Measurements from ENCODE around the gene COMMD1.

DNA sequence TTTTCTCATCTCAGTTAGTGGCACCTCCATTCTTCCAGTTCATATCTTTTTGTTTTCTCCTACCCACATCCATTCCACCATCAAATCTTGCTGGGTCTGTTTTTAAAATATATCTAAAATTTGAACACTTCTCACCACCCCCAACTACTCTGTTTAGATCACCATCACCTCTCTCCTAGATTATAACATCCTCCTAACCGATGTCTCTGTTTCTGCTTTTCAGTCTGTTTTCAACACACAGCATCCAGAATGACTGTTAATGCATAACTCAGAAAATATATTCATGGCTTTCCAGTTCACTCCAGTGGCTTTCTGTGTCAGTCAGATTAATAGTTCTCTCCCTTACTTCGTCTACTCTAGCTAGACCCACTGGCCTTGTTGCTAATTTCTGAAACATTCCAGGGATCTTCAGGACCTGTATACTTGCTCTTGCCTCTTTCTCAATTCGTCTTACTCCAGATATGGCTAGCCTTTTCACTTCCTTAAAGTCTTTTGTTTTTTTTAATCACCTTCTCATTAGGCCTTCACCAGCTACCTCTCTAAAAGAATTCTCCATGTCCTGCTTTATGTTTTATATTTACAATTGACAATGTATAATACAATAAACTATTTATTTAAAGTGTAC is 105.3 kb downstream of the COMMD1 start:
- TF ChIP-seq, protein P1, sequence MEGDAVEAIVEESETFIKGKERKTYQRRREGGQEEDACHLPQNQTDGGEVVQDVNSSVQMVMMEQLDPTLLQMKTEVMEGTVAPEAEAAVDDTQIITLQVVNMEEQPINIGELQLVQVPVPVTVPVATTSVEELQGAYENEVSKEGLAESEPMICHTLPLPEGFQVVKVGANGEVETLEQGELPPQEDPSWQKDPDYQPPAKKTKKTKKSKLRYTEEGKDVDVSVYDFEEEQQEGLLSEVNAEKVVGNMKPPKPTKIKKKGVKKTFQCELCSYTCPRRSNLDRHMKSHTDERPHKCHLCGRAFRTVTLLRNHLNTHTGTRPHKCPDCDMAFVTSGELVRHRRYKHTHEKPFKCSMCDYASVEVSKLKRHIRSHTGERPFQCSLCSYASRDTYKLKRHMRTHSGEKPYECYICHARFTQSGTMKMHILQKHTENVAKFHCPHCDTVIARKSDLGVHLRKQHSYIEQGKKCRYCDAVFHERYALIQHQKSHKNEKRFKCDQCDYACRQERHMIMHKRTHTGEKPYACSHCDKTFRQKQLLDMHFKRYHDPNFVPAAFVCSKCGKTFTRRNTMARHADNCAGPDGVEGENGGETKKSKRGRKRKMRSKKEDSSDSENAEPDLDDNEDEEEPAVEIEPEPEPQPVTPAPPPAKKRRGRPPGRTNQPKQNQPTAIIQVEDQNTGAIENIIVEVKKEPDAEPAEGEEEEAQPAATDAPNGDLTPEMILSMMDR (IDR thresholded peaks at IDR 0.05; ENCODE audit: low read depth, low read length, poor library complexity, severe bottlenecking), result no peak
- TF ChIP-seq EZH2phosphoT487 (IDR thresholded peaks at IDR 0.05; ENCODE audit: borderline replicate concordance, low read length), result no peak

All from DOHH2 (cell line).